ENCODE measurements around the gene FYCO1.

Gene FYCO1

GRCh38 chr3:45921158-45922038 lies 74.2 kb downstream of the FYCO1 start:
- H3K4me2 ChIP-seq: no peak overlapping the region
- no peaks in the 10 kb centered on the region for H3K9me3 ChIP-seq (replicated peaks in 1 of 11)
- H3K27me3 ChIP-seq: no peaks in the 10 kb centered on the region
- no peak overlapping the region for H3K4me3 ChIP-seq
- no peaks in the 10 kb centered on the region for H4K20me1 ChIP-seq
- no peak overlapping the region for H3K9ac ChIP-seq
- H3K27ac ChIP-seq: no peak overlapping the region; a peak in 1 of 22 replicates
- peaks cover 62 to 87% (median 78%) of the 10 kb centered on the region in 11 experiments for H3K36me3 ChIP-seq
- H3K4me1 ChIP-seq: peaks cover 3 to 15% (median 9%) of the 10 kb centered on the region in 10 experiments
- TF ChIP-seq Cebpa-rat (IDR thresholded peaks at IDR 0.05): no peak

DNA sequence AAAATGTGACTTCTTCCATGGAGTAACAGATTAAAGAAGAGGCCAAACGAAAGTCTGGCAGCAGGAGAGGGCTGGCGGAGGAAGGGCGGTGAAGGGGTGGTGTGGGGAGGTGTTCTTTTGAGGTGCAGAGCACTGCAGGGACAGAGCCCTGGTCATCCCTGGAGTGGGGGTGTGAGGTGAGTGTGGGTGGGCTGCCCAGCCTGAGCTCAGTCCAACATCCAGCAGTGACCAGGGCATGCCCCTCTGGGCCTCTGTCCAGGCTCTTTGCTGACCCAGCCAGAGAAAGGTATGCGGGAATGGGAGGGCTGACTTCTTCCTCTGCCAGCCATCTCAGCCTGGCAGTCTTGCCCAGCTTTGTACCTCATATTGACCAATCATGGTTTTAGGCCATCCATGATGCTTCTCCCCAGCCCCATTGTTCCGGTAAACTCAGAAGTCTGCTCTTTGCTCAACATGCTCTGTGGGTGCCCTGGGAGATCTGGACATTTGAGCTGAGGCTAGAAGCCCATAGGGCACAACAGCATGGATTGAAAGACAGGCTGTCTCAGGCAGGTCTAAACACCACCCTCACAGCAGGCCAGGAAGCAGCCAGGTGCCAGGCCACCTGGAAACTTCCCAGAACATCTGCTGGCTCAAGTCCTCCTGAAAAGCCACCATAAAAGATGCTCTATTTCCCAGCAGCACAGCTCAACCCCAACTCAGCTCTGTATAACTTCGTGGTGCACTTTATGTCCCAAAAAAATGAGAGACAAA lies 78.3 kb downstream of the FYCO1 start:
- TF ChIP-seq Cebpa-rat (IDR thresholded peaks at IDR 0.05): no peak
- peaks cover 22 to 48% (median 40%) of the 10 kb centered on the region in 11 experiments for H3K36me3 ChIP-seq

DNA sequence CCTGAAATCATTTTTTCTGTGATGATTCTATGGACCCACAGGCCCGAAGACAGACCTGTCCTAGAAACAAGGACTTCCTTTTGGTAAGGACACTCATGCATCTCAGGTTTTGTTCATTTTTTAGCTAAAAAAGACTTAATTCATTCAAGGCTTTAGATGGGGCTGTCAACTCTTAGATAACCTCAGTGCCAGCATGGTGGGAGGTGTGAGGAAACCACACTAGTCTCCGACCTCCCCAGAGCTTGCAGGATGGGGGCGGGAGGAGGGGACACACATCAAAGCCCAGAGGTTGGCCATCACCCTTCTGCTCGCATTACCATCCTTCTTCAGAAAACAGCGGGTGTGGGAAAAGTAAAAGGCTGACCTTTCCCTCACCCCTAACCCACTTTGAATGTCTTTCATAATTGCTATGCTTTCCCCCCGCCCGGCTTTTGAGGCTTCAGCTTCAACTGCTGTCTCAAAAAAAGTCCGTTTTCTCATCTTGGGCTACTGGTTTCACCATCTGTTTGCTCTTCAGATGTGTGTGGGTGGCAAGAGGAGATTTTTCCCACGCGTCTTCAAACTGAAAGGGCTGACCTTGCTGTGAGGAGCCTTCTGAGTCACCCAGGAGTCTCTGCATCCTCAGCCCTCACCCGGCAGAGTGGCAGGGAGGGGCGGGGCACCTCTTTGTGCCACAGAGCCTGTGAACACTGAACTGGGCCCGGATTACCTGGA lies 79.9 kb downstream of the FYCO1 start:
- H3K4me1 ChIP-seq: peaks cover 33 to 50% (median 40%) of the 10 kb centered on the region in 10 experiments
- H3K36me3 ChIP-seq: peaks cover 7 to 31% (median 23%) of the 10 kb centered on the region in 11 experiments; a peak in 20 of 22 replicates
- peak overlapping the region in 3 of 10 experiments; percentile 2 to 26 (median 5); a peak in 4 of 20 replicates for H3K4me3 ChIP-seq
- H3K27me3 ChIP-seq: no peaks in the 10 kb centered on the region
- peaks cover 0 to 4% (median 0%) of the 10 kb centered on the region in 11 experiments; a peak in 1 of 22 replicates for H3K9me3 ChIP-seq (replicated peaks in 1 of 11)
- no peaks in the 10 kb centered on the region for H4K20me1 ChIP-seq
- peak overlapping the region; percentile 68 to 88 (median 79) for H3K4me2 ChIP-seq
- H3K9ac ChIP-seq: peak overlapping the region in 10 of 11 experiments; percentile 6 to 74 (median 33); a peak in 13 of 22 replicates
- H3K27ac ChIP-seq: peak overlapping the region in 9 of 11 experiments; percentile 32 to 81 (median 60); a peak in 18 of 22 replicates
- TF ChIP-seq Cebpa-rat (IDR thresholded peaks at IDR 0.05): peak in 4 of 11 experiments; percentile 19 to 83 (median 53); a peak in 4 of 22 replicates

More for the DNA sequence above, 78.3 kb downstream of the FYCO1 start:
- no peaks in the 10 kb centered on the region for H4K20me1 ChIP-seq
- peak overlapping the region in 4 of 11 experiments; percentile 74 to 81 (median 80); a peak in 8 of 22 replicates for H3K27ac ChIP-seq
- no peaks in the 10 kb centered on the region for H3K27me3 ChIP-seq
- H3K9me3 ChIP-seq (replicated peaks in 1 of 11): no peaks in the 10 kb centered on the region
- H3K4me1 ChIP-seq: peaks cover 23 to 40% (median 29%) of the 10 kb centered on the region in 10 experiments
- 0 out of 22 replicates have a peak overlapping the region, but pooled peaks of 1 of the 11 experiments have one; percentile 65 for H3K9ac ChIP-seq
- H3K4me2 ChIP-seq: peak overlapping the region in 5 of 11 experiments; percentile 70 to 87 (median 82); a peak in 9 of 22 replicates
- no peak overlapping the region for H3K4me3 ChIP-seq

GRCh38 chr3:45915059-45915439 lies 80.6 kb downstream of the FYCO1 start:
- H4K20me1 ChIP-seq: no peaks in the 10 kb centered on the region
- H3K27ac ChIP-seq: peak overlapping the region in 8 of 11 experiments; percentile 50 to 81 (median 67); a peak in 17 of 22 replicates
- H3K9ac ChIP-seq: peak overlapping the region in 6 of 11 experiments; percentile 27 to 74 (median 65); a peak in 10 of 22 replicates
- H3K4me2 ChIP-seq: peak overlapping the region; percentile 68 to 88 (median 79)
- no peaks in the 10 kb centered on the region for H3K27me3 ChIP-seq
- TF ChIP-seq Cebpa-rat (IDR thresholded peaks at IDR 0.05): no peak
- H3K36me3 ChIP-seq: peaks cover under 1 to 27% (median 17%) of the 10 kb centered on the region in 11 experiments; a peak in 17 of 22 replicates
- peak overlapping the region in 2 of 10 experiments; percentile 2 to 26; a peak in 3 of 20 replicates for H3K4me3 ChIP-seq
- H3K4me1 ChIP-seq: peaks cover 33 to 54% (median 42%) of the 10 kb centered on the region in 10 experiments
- H3K9me3 ChIP-seq (replicated peaks in 1 of 11): peaks cover 0 to 4% (median 0%) of the 10 kb centered on the region in 11 experiments; a peak in 1 of 22 replicates

DNA sequence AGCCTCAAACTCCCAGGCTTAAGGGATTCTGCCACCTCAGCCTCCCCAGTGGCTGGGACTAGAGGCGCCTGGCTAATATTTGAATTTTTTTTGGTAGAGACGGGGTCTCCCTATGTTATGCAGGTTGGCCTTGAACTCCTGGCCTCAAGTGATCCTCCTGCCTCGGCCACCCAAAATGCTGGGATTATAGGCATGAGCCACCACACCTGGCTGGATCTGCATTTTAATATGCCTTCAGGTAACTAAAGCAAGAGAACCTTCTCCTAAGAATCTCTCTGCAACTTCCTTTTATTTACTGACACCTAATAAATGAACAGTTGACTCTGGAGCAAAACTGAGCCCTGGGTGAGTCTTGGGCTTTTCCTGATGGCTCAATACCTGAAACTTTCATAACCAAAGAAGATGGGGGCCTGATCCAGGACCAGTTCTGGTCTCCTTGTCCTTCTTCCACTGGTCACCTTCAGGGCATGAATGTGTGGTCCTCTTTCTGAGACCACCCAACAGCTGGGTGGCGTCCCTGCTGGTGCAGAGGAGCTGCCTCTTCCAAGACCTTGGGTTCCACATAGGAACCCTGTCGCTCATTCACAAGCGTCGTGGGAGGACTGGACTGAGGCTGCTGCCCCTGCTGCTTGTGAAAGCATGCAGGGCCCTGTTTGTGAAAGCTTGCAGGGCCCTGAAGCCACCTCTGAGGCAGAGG lies 81.1 kb downstream of the FYCO1 start:
- Histone ChIP-seq H3K27me3 (no peaks in the 10 kb centered on the region), H3K27ac (peak overlapping the region in 7 of 11 experiments; percentile 52 to 81 (median 74); a peak in 11 of 22 replicates), H3K9ac (peak overlapping the region in 4 of 11 experiments; percentile 65 to 74 (median 66); a peak in 7 of 22 replicates), H3K4me1 (peaks cover 37 to 60% (median 47%) of the 10 kb centered on the region in 10 experiments), H3K4me2 (peak overlapping the region; percentile 68 to 88 (median 79)), H3K36me3 (peaks cover 0 to 22% (median 12%) of the 10 kb centered on the region in 11 experiments; a peak in 14 of 22 replicates), H3K4me3 (no peak overlapping the region), H3K9me3 (replicated peaks in 1 of 11) (peaks cover 0 to 4% (median 0%) of the 10 kb centered on the region in 11 experiments; a peak in 1 of 22 replicates), H4K20me1 (no peaks in the 10 kb centered on the region)
- TF ChIP-seq Cebpa-rat (IDR thresholded peaks at IDR 0.05): no peak

DNA sequence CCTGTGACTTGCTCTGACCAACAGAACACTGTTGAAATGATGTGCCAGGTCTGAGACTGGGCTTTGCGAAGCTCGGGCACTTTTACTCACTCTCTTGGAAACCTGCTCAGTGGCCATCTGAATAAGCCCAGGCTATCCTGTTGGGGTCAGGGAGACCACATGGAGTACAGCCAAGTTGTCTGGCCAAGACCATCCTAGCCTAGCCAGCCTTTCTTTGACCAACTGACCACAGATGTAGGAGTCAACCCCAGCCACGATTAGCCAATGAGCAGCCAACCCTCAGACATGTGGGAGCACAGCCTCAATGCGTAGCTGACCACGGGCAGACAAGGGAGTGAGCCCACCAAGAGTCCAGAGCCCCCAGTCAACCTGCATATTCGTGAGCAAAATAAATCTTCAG lies 83.2 kb downstream of the FYCO1 start:
- H3K4me3 ChIP-seq: no peak overlapping the region
- no peaks in the 10 kb centered on the region for H4K20me1 ChIP-seq

DNA sequence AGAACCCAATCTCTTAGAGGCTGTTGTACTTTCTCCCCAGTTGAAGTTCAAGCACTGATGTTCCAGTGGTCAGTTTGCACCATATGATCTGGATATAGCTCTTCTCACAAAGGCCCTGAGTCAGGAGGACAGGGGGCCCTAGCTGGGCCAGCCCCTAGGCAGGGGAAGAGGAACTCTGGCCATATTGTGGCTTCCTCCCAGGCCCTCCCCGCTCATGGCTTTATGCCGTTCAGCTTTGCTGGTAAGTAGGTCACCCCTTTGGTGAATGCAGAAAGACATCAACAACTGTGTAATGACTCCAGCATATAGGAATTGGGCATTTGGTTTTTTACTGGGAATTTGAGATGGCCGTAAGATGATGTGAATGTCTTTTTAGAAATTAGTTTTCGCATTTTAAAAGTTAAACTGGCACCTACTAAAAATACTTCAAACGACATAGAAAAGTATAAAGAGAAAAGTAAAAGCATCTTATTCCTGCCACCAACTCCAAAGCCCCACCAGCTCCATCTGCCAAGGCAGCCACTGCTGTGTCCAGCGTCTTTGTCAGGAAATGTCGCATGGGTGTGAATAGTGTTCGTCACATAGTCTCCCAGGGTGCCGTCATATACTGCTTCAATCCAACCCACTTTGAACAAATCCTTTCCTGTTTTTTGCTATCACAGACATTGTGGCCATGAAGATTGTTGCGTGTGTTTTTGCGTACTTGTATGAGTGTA lies 84.0 kb downstream of the FYCO1 start:
- Histone ChIP-seq H3K36me3 (no peaks in the 10 kb centered on the region), H3K4me2 (peak overlapping the region; percentile 4 to 66 (median 26); a peak in 19 of 22 replicates), H3K27ac (no peak overlapping the region), H3K9ac (no peak overlapping the region), H4K20me1 (no peaks in the 10 kb centered on the region), H3K4me1 (peaks cover 44 to 61% (median 55%) of the 10 kb centered on the region in 10 experiments), H3K4me3 (no peak overlapping the region), H3K27me3 (no peaks in the 10 kb centered on the region), H3K9me3 (replicated peaks in 1 of 11) (peaks cover 0 to 5% (median 0%) of the 10 kb centered on the region in 11 experiments; a peak in 6 of 22 replicates)
- no peak for TF ChIP-seq Cebpa-rat (IDR thresholded peaks at IDR 0.05)

More for the DNA sequence above, 83.2 kb downstream of the FYCO1 start:
- TF ChIP-seq Cebpa-rat (IDR thresholded peaks at IDR 0.05): no peak
- Histone ChIP-seq H3K4me1 (peaks cover 46 to 69% (median 62%) of the 10 kb centered on the region in 10 experiments), H3K36me3 (peaks cover 0 to 3% (median 0%) of the 10 kb centered on the region in 11 experiments; a peak in 2 of 22 replicates), H3K9me3 (replicated peaks in 1 of 11) (peaks cover 0 to 4% (median 0%) of the 10 kb centered on the region in 11 experiments; a peak in 1 of 22 replicates), H3K27ac (no peak overlapping the region), H3K4me2 (0 out of 22 replicates have a peak overlapping the region, but pooled peaks of 2 of the 11 experiments have one; percentile 27 to 41), H3K27me3 (no peaks in the 10 kb centered on the region), H3K9ac (no peak overlapping the region)
